Gastroesophageal sphincter (tissue), 4 donors: ENCODE measurements around the gene CXCR5. TPM values are rescaled to one million over a fixed set of nuclear protein-coding genes. Genes with fewer than 3 reads are reported as not detected.

Source experiments
- ATAC-seq: fragments of 150-250 bp; one replicate; pipeline ENCODE4 v1.9.1; 2016; ENCODE audit warnings: mild to moderate bottlenecking, moderate library complexity
- H3K27ac ChIP-seq, 4 donors: fragments of 200-600 bp; sonication (generic) in 3 of 4; 1 replicate in 3 of 4; 2 replicates in 1 of 4; pipeline ENCODE4 v1.5.1; 2016 to 2019
- H3K27me3 ChIP-seq: fragments of 200-600 bp; sonication (generic); one replicate; pipeline ENCODE4 v1.5.1; 2019
- H3K36me3 ChIP-seq, 2 donors: fragments of 200-600 bp; sonication (generic); one replicate each; pipeline ENCODE4 v1.5.1; 2019; ENCODE audit warnings: control low read depth in 1 of 2
- H3K4me1 ChIP-seq, 3 donors: fragments of 200-600 bp; sonication (generic); 1 replicate in 2 of 3; 2 replicates in 1 of 3; pipeline ENCODE4 v1.5.1; 2016 to 2019; ENCODE audit warnings: control low read depth in 2 of 3
- H3K4me3 ChIP-seq, 2 donors: fragments of 200-600 bp; sonication (generic); one replicate each; pipeline ENCODE4 v1.5.1; 2019; ENCODE audit warnings: mild to moderate bottlenecking in 1 of 2, moderate library complexity in 1 of 2
- H3K9me3 ChIP-seq, 3 donors: fragments of 200-600 bp; sonication (generic); one replicate each; pipeline ENCODE4 v1.5.1; 2017 to 2019; ENCODE audit warnings: control low read depth in 2 of 3
- EP300 ChIP-seq: sonication (generic); formaldehyde crosslinking; IDR thresholded peaks from one replicate; pipeline ENCODE4 v1.6.1; 2017; ENCODE audit warnings: antibody characterized with exemption, mild to moderate bottlenecking
- POLR2A ChIP-seq, 2 donors: fragments of 450-650 bp; IDR thresholded peaks; one replicate each; pipeline ENCODE4 v1.6.1; 2017; ENCODE audit warnings: antibody characterized with exemption in 2 of 2, mild to moderate bottlenecking in 2 of 2, moderate library complexity in 1 of 2
- POLR2AphosphoS5 ChIP-seq: sonication (generic); formaldehyde crosslinking; IDR thresholded peaks from one replicate; pipeline ENCODE4 v1.6.1; 2017; ENCODE audit warnings: antibody characterized with exemption
- WGBS, 2 donors: methylation state at CpG; one replicate each; pipeline ENCODE4 v1.1.5; 2018; ENCODE audit warnings: low coverage in 1 of 2; 5-methylcytosine and 5-hydroxymethylcytosine counted together
- total RNA-seq, 4 donors: library from RNA; depleted of rRNA; stranded (reverse); fragments of >200 nt; gene quantifications; one replicate each; pipeline ENCODE4 v1.1.0, GENCODE V29; 2016
- TF ChIP-seq, protein P1 (sequence below), 4 experiments: fragments of 200-600 bp in 2 of 4; fragments of 450-650 bp in 2 of 4; sonication (generic) in 1 of 4; IDR thresholded peaks; one replicate each; pipeline ENCODE4 v1.5.1; 2017 to 2019; ENCODE audit warnings: antibody characterized with exemption in 4 of 4, mild to moderate bottlenecking in 2 of 4, moderate library complexity in 2 of 4

The CXCR5 gene
- total RNA-seq, 4 donors from 2014 or later = 0.08 TPM; not detected in 3

DNA sequence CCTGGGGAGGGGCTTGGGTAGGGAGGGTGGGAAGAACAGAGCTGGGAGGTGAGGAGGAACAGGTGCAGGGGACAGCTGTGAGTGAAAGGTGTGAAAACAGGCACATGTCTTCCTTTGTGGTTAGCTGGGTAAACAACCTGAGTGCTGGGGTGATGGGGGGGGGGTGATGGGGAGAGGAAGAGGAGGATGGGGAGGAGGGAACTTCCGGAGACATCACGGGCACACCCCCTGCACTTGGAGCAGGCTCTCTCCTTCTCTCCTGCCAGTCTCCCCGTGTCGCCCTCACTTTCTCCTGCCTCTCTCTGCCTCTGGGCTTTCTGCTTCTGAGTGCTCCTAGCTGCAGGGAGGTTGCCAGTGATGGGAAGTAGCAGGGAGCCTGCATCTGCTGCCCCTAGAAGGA is 8.8 kb downstream of the CXCR5 start:
- Histone ChIP-seq H3K4me3 (no peak overlapping the region), H3K27me3 (no peaks in the 10 kb centered on the region), H3K27ac (no peak overlapping the region), H3K9me3 (no peaks in the 10 kb centered on the region), H3K4me1 (peaks cover 2 to 75% (median 22%) of the 10 kb centered on the region in 3 donors), H3K36me3 (peaks cover 0 to 38% of the 10 kb centered on the region in 2 donors)
- 15 to 27% methylated on average over 3 to 4 of the region's 4 CpGs for WGBS, 2 donors
- TF ChIP-seq POLR2AphosphoS5 (no peak), POLR2A (IDR thresholded peaks at IDR 0.05) (no peak), EP300 (no peak)
- TF ChIP-seq, protein P1, sequence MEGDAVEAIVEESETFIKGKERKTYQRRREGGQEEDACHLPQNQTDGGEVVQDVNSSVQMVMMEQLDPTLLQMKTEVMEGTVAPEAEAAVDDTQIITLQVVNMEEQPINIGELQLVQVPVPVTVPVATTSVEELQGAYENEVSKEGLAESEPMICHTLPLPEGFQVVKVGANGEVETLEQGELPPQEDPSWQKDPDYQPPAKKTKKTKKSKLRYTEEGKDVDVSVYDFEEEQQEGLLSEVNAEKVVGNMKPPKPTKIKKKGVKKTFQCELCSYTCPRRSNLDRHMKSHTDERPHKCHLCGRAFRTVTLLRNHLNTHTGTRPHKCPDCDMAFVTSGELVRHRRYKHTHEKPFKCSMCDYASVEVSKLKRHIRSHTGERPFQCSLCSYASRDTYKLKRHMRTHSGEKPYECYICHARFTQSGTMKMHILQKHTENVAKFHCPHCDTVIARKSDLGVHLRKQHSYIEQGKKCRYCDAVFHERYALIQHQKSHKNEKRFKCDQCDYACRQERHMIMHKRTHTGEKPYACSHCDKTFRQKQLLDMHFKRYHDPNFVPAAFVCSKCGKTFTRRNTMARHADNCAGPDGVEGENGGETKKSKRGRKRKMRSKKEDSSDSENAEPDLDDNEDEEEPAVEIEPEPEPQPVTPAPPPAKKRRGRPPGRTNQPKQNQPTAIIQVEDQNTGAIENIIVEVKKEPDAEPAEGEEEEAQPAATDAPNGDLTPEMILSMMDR (IDR thresholded peaks at IDR 0.05) = no peak
- ATAC-seq = no peak

DNA sequence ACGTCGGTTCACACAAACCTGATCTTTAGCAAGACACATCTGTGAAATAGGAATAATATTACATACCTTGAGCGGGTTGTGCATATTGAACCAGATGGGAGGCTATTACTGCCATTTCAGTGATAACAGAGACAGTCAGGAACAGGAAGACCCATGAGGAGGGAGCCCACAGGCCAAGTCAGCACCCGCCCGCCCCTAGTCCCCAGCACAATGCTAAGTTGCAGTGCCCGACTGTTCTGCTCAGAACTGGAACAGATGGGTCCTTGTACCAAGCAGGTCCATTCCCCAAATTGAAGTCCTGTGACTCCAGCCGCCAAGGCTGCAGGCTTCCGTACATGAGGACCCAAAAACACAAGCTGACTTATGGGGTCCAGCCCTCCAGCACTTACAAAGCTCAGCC is 9.3 kb downstream of the CXCR5 start:
- Histone ChIP-seq H3K27me3 (no peaks in the 10 kb centered on the region), H3K4me1 (peaks cover 2 to 75% (median 17%) of the 10 kb centered on the region in 3 donors), H3K36me3 (peaks cover 0 to 42% of the 10 kb centered on the region in 2 donors), H3K27ac (no peak overlapping the region), H3K9me3 (no peaks in the 10 kb centered on the region), H3K4me3 (no peak overlapping the region)
- WGBS, 2 donors = 93 to 100% methylated on average over 1 to 3 of the region's 8 CpGs
- no peak for ATAC-seq
- TF ChIP-seq POLR2A (IDR thresholded peaks at IDR 0.05) (no peak), POLR2AphosphoS5 (no peak), EP300 (no peak)
- TF ChIP-seq, protein P1 (IDR thresholded peaks at IDR 0.05) = no peak

DNA sequence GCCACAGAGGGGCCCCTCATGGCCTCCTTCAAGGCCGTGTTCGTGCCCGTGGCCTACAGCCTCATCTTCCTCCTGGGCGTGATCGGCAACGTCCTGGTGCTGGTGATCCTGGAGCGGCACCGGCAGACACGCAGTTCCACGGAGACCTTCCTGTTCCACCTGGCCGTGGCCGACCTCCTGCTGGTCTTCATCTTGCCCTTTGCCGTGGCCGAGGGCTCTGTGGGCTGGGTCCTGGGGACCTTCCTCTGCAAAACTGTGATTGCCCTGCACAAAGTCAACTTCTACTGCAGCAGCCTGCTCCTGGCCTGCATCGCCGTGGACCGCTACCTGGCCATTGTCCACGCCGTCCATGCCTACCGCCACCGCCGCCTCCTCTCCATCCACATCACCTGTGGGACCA is 10.0 kb downstream of the CXCR5 start:
- no peak overlapping the region for H3K27ac ChIP-seq
- WGBS, 2 donors = 91 to 97% methylated on average over 6 to 12 of the region's 22 CpGs
- H3K27me3 ChIP-seq = no peaks in the 10 kb centered on the region
- ATAC-seq = no peak
- H3K4me1 ChIP-seq = peaks cover 0 to 75% (median 10%) of the 10 kb centered on the region in 3 donors
- H3K4me3 ChIP-seq = no peak overlapping the region
- H3K9me3 ChIP-seq = no peaks in the 10 kb centered on the region
- H3K36me3 ChIP-seq = peaks cover 0 to 49% of the 10 kb centered on the region in 2 donors
- TF ChIP-seq, protein P1 (IDR thresholded peaks at IDR 0.05) = no peak
- no peak for TF ChIP-seq EP300
- TF ChIP-seq POLR2AphosphoS5 = no peak
- TF ChIP-seq POLR2A (IDR thresholded peaks at IDR 0.05) = no peak

DNA sequence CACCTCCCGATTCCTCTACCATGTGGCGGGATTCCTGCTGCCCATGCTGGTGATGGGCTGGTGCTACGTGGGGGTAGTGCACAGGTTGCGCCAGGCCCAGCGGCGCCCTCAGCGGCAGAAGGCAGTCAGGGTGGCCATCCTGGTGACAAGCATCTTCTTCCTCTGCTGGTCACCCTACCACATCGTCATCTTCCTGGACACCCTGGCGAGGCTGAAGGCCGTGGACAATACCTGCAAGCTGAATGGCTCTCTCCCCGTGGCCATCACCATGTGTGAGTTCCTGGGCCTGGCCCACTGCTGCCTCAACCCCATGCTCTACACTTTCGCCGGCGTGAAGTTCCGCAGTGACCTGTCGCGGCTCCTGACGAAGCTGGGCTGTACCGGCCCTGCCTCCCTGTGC is 10.5 kb downstream of the CXCR5 start:
- H3K27me3 ChIP-seq = no peaks in the 10 kb centered on the region
- H3K4me1 ChIP-seq = peaks cover 0 to 75% (median 6%) of the 10 kb centered on the region in 3 donors
- no peaks in the 10 kb centered on the region for H3K9me3 ChIP-seq
- TF ChIP-seq POLR2A (IDR thresholded peaks at IDR 0.05) (no peak), EP300 (no peak), POLR2AphosphoS5 (no peak)
- TF ChIP-seq, protein P1 (IDR thresholded peaks at IDR 0.05) = no peak
- no peak overlapping the region for H3K27ac ChIP-seq
- H3K4me3 ChIP-seq = no peak overlapping the region
- WGBS, 2 donors = 88% methylated on average over 4 of the region's 19 CpGs; no CpG with 5 or more reads in 1 of the 2 donors
- H3K36me3 ChIP-seq = peaks cover 0 to 54% of the 10 kb centered on the region in 2 donors
- no peak for ATAC-seq
